G401.6 (cell line): ENCODE measurements around the gene AGBL2.
"Not testable (repeated sequence)": the region's sequence is repeated elsewhere in the genome, so short reads cannot be mapped to it uniquely, and the experiment has no call there.

ENCODE experiments used
- FAIRE-seq: peaks from 2 replicates; lab custom pipeline; 2012; peaks lifted over from hg19 to GRCh38; lab: Jason Lieb, UNC

Gene AGBL2

DNA sequence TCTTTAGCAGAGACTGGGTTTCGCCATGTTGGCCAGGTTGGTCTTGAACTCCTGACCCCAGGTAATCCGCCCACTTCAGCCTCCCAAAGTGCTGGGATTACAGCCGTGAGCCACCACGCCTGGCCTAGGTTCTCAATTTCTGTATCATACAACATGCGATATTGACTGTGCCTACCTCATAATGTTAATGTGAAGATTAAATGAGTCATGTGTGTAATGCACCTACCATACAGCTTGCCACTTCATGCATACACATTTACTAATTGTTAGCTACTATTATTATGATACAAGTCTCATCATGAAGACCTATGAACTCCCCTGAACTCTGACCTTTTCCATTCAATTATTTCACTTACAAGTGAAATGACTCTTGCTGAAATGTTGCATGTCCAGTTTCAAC, 25.7 kb downstream of the AGBL2 start:
- FAIRE-seq, result no peak

DNA sequence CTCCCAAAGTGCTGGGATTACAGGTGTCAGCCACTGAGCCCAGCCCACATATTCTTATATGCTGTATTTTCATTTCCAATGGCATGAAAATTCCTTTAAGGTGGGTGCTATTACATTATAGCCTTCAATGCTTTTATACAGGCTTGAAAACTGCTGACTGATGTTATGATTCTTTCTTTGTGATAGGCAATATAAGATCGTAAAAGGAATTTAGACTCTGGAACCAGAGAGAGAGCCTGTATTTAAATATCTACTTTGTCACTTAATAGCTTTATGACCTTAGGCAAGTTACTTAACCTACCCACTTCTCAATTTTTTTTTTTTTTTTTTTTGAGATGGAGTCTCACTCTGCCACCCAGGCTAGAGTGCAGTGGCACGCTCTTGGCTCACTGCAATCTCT, 26.2 kb downstream of the AGBL2 start:
- no peak for FAIRE-seq

DNA sequence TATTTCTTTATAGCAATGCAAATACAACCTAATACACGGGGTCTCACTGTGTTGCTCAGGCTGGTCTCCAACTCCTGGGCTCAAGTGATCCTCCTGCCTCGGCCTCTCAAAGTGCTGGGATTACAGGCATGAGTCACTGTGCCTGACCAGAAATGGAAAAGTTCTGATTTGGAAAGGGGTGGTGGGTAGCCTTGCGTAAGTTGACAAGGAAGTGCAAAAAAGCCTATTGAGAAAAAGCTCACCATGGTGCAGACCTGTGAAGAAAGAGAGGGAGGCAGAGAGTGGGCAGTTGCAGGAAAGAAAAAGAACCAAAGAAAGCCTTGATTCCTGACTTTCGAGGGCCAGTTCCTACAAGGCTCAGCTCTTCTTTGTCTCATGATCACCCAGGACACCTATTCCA, 27.1 kb downstream of the AGBL2 start:
- no peak for FAIRE-seq

DNA sequence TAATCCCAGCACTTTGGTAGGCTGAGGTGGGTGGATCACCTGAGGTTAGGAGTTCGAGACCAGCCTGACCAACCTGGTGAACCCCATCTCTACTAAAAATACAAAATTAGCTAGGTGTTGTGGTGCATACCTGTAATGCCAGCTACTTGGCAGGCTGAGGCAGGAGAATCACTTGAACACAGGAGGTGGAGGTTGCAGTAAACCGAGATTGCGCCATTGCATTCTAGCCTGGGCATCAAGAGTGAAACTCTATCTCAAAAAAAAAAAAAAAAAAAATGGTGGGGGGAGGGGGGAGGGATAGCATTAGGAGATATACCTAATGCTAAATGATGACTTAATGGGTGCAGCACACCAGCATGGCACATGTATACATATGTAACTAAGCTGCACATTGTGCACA, 28.5 kb downstream of the AGBL2 start:
- FAIRE-seq, result not testable (repeated sequence)

DNA sequence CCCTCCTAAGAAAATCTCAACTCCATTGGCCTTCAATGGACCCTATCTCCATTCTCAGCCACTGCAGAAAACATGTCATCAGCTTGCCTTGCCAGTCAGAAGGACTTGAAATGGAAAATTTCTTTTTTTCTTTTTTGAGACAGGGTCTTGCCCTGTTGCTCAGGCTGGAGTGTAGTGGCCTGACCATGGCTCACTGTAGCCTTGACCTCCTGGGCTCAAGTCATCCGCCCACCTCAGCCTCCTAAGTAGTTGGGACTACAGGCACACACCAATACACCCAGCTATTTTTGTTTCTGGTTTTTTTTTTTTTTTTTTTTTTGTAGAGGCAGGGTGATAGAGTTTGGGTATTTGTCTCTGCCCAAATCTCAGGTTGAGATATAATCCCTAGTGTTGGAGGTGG, 29.0 kb downstream of the AGBL2 start:
- no peak for FAIRE-seq

DNA sequence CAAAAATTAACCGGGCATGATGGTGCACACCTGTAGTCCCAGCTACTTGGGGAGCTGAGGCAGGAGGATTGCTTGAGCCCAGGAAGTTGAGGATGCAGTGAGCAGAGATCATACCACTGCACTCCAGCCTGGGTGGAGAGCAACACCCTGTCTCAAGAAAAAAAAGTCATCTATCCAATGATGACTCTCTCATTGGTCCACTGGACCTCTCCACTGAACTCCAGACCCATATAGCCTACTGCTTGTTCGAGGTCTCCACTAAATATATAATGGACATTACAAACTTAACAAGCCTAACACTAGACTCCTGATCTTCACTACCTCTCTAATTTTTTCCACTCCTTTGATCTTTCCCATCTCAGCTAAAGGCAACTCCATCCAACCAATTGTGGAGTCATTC, 39.3 kb downstream of the AGBL2 start:
- FAIRE-seq, result no peak

DNA sequence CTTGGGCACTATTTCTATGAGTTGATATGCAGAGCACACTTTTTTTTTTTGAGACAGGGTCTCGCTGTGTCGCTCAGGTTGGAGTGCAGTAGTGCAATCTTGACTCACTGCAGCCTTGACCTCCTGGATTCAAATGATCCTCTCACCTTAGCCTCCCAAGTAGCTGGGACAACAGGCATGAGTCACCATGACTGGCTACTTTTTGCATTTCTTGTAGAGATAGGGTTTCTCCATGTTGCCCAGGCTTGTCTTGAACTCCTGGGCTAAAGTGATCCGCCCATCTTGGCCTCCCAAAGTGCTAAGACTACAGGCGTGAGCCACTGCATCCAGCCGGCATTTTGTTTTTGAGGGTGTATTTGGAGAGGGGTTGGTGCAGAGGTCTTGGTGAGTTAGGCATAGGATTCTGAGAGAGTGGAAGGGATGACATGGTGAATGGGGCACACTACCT, 42.9 kb downstream of the AGBL2 start:
- FAIRE-seq, result no peak

DNA sequence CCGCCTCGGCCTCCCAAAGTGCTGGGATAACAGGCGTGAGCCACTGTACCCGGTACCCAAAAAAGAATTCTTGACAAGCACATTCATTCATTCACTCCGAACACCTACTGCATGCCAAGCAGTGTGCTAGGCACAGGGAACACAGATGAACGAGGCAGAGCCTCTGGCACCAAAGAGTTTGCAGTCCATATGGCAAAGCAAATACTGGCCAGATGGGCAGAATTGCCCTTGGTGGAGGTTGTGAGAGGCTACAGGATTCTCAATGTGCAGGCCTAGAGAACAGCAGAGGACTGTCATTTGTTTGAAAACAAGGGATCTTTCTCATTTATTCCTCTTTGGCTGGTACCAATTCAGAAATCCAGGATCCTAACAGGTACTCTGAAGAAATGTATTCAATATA, 45.3 kb downstream of the AGBL2 start:
- no peak for FAIRE-seq

DNA sequence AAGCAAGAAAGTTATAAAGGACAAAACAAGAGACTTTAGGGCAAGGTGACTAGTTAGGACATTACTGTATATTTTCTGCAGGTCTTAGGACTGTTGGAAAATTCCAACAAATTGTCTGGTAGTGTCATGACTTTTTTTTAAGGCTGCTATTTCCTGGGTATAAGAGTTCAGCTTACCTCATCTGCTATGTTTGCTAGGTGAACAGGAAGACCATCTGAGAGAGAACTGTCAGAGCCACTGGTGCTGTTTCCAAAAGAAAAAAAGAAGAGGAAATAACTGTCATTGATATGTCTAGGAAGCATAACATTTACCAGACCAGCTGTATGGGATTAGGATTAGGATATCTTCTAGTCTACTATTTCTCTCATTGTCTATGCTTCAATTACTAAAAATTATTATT, 46.5 kb downstream of the AGBL2 start:
- no peak for FAIRE-seq

DNA sequence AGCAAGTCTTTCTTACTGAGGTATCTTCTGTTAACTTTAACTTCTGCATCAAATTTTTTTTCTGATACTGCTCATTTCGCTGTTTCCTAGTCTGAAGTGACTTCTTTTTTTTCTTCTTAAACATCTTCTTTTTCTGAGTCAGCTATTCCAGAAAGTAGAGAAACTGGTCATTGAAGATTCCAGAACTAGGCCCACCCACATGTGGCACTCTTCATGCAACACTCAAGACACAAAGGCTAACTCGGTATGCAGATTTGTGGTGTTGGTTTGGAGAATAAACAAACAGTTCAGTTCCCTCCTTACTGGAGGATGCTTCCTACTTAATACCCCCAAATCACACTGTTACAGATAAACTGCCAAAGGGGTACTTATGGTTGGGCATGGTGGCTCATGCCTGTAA, 47.6 kb downstream of the AGBL2 start:
- no peak for FAIRE-seq

DNA sequence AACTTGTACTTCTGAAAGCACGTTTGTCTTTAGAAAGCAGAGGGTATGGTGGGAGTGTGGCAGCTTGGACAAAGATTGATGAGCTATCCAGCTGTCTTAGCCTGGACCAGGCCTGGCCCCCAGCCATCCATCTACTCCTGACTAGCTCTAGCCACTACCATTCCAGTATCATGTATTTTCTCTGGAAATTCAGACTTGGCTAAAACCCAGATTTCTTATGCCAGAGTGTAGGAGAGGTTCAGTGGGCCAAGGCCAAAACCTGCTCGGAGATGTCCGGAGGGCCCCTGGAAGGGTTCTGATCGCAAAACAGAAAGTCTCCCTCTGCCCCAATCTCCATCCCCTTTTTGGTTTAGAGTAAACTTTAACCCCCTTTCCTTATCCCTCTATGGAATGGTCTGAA, 48.0 kb downstream of the AGBL2 start:
- no peak for FAIRE-seq

DNA sequence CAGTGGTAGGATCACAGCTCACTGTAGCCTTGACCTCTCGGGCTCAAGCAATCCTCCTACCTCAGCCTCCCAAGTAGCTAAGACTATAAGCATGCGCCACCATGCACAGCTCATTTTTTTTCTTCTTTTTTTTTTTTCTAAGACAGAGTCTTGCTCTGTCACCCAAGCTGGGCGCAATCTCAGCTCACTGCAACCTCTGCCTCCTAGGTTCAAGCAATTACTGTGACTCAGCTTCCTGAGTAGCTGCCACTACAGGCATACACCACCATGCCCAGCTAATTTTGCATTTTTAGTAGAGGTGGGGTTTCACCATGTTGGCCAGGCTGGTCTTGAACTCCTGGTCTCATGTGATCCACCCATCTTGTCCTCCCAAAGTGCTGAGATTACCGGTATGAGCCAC, 50.2 kb downstream of the AGBL2 start:
- FAIRE-seq, result not testable (repeated sequence)

DNA sequence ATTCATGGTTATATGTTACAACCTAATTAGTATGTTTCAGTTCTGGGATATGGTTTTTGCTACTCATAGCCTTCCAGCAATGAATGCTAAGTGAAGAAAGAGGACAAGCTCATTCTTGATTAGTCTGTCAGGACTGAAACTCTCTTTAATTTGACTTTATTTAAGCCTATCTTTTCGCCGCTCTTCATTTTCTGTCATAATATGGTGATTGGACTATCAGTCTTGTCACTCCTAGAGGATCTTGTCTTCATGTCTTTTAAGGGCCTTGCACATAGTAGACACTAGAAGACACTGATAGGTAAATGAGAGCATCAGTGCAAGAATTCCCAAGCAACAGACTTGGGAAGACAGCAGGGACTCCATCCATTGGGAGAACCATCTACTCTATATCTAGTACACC, 53.9 kb downstream of the AGBL2 start:
- no peak for FAIRE-seq

DNA sequence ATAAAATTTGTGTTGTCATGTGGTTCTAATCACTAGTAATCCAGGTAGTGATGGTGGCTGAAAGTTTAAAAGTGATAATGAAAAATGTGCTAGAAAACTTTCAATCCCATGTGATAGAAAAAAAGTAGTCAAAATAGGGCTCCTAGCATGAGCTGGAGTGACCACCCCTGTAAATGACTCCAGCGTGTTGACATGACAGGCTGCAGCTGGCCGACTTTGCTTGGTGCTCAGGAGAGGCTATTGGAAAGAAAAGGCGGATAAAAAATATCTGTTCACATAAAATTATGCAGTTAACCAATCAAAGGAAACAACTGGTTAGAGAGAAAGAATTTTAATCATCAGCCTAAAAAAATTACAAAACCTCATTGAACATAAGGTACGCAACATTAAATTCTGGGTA, 55.9 kb downstream of the AGBL2 start:
- no peak for FAIRE-seq

DNA sequence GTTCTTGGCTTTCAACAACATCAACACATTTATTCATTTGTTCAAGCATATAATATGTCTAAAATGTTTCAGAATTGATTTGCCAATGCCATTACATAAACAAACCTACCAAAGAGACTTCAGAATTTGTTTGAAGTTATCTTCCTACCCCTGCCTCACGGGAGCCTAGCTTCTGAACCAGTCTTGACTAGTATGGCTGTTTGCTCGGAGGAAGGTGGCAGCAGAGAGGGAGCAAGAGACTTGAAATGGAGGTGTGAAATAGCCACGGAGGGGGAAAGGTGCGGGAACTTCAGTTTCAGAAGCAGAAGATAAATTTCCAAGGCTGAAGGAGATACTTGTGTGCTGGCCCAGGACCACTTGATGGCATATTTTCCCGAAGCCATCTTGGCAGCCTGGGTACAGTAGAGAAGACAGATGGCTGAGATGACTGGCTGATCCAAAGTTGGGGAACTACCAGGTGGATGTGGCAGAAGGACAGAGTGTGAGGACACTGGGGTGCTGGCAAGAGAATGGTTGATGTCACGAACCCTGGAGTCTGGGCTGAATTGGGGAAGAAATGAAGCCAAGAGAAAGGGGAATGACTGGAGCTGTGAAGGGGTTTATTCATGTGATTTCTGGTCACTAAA, 58.8 kb downstream of the AGBL2 start:
- FAIRE-seq, result no peak

DNA sequence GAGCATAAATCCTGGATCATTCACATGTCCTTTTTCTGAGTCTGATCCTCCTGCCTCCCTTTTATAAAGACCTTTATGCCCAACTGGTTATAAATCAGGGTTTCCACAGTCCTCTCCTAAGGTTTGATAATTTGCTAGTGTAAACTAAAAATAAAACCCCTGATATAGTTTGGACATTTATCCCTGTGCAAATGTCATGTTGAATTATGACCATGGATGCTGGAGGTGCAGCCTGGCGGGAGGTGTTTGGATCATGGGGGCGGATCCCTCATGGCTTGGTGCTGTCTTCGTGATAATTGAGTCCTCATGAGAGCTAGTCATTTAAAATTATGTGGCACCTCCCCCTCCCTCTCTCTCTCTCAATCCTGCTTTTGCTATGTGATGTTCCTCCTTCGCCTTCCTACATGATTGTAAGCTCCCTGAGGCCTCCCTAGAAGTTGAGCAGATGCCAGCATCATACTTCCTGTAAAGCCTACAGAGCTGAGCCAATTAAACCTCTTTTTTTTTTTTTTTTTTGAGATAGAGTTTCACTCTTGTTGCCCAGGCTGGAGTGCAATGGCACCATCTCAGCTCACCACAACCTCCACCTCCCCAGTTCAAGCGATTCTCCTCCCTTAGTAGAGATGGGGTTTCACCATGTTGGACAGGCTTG, 63.2 kb downstream of the AGBL2 start:
- no peak for FAIRE-seq

DNA sequence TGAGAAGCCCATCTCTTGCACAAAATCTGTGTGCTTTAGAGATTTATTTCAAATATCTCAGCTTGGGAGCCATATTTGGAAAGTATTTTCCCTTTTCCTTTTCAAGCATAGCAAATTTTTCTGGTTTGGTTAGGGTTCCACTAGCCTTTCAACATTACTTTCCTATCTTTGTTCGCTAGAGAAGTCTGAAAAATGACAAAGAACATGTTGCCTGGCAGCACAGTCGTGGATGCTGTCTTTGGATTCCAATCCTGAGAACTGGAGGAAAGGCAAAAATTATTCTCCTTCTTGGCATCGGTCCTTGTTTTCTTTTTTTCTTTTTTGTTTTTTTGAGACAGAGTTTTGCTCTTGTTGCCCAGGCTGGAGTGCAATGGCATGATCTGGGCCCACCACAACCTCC, 65.9 kb downstream of the AGBL2 start:
- no peak for FAIRE-seq

DNA sequence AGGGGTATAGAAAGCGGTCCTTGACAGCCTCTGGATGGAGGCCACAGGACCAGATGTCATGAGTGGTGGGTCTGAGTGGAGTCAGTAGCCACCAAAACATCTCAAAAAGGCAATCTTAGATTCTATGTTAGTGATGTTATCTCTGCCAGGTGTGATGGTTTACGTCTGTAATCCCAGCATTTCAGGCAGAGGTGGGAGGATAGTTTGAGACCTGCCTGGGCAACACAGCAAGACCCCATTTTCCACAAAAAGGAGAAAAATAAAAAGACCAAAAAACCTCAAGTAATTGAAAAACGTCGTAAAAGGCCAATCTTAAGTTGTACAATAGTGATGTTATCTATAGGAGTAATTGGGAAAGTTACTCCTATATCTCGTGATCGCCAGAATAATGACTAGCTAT, 69.2 kb downstream of the AGBL2 start:
- FAIRE-seq, result no peak

DNA sequence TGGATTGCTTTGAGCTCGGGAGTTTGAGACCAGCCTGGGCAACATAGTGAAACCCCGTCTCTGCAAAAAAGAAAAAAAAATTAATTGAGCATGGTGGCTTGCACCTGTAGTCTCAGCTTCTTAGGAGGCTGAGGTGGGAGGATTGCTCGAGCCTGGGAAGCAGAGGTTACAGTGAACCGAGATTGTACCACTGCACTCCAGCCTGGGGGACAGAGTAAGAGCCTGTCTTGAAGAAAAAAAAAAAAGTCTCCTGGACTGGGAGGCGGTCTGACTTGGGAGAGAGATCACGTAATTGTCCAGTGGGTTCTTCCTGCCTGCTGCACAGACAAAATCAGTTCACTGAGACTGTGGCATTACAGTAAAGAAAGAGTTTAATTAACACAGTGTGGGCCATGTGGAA, 69.7 kb downstream of the AGBL2 start:
- FAIRE-seq, result no peak

DNA sequence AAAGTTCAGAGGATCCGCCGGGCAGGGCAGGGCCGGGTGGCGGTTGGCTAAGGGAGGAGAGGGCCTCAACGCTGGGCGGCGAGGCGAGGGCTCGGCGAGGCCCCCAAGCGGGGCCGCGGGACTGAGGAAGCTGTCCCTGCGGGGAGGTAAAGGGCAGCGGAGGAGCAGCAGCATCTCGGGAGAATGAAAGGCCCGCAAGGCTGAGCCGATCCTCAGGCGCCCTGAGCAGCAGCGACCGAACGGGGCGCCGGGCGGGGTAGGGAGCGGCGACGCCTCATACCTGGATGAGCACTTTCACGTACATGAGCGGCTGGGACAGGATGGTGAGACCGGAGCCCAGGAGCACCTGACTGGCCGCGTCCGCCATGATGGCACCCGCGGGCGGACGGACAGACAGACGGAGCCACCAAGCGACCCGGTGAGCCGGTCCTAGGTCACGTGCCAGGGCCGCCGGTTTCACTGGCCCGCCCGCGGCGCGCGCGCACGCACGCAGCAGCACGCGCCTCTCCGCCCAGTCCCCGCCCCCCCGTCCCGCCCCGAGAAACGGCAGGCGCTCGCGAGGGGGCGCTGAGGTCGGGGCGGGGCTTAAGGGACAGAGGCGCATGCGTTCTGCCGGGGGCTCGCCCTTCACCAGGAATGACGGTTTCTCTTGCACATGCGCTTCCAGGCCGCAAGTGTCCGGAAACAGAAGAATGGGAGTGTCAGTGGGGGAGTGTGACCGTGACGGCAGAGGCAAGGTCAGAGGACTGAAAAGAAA, 72.9 kb downstream of the AGBL2 start, which contains the start of gene MTCH2:
Gene MTCH2 (minus strand): TSS at position 461 of the 757 bp plus-strand sequence. CDS start 94 bp downstream, at position 367.
- no peak for FAIRE-seq

DNA sequence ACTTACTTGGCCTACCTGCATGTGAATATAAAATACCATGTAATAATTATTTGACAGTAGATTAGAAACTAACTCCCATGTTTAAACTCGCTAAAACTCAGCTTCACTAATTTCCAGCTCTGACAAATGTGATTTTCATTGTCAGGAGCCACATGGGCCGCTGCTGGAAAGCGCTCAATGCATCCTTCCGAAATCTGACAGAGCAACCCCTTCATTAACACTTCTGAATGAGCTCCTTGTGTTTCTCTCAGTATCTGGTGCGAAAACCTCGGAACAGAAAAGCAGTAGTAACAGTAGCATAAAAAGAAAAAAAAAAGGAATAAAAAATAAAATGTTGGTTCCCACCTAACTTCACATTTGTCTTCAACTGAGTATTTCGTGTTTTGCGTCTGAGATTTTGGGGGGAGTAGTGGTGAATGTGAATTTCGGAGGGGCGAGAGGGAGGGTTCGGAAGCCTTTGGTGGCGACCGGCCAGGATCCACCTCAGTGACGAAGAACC, 73.5 kb downstream of the AGBL2 start:
- FAIRE-seq, result no peak

DNA sequence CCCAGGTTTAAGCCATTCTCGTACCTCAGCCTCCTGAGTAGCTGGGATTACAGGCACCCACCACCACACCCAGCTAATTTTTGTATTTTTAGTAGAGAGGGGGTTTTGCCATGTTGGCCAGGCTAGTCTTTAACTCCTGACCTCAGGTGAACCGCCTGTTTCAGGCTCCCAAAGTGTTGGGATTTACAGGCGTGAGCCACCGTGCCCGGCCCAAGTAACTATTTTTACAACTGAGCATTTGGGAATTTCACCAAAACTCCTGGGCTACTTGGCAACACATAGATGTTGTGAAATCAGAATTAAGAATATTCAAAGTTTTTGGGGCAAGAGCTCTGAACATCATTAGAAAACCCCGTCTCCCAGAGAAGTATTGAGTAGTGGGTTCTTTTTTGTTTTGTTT, 74.7 kb downstream of the AGBL2 start:
- not testable (repeated sequence) for FAIRE-seq

DNA sequence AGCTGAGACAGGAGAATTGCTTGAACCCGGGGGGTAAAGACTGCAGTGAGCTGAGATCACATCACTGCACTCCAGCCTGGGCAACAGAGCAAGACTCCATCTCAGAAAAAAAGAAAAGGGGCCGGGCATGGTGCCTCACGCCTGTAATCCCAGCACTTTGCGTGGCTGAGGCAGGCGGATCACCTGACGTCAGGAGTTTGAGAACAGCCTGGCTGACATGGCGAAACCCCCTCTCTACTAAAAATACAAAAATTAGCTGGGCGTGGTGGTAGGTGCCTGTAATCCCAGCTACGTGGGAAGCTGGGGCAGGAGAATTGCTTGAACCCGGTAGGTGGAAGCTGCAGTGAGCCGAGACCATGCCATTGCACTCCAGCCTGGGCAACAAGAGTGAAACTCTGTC, 78.8 kb downstream of the AGBL2 start:
- not testable (repeated sequence) for FAIRE-seq
